Measurements from ENCODE around the gene NTM.

- TF ChIP-seq POLR2AphosphoS5 (IDR thresholded peaks at IDR 0.05; ENCODE audit: low read depth, low read length) (no peak), SPI1 (IDR thresholded peaks at IDR 0.05; ENCODE audit: low read depth, low read length) (no peak)
Observed at GRCh38 chr11:131678658-131679340, 308.4 kb downstream of the NTM start.

Measured in GM12891 (cell line).